ENCODE results near the gene FUT2. TPM values are rescaled to one million over a fixed set of nuclear protein-coding genes. Genes with fewer than 3 reads are reported as not detected.
"Not testable (repeated sequence)": the region's sequence is repeated elsewhere in the genome, so short reads cannot be mapped to it uniquely, and the experiment has no call there.

Gene FUT2
- total RNA-seq, 1 experiment from 2014 or later: not detected

- Histone ChIP-seq H3K4me2 (ENCODE audit: low read depth, low read length, poor library complexity, severe bottlenecking) (no peak overlapping the region), H3K9ac (ENCODE audit: low read length) (no peak overlapping the region), H3K4me3 (ENCODE audit: low read length) (no peak overlapping the region), H4K20me1 (ENCODE audit: insufficient read depth, low read depth, low read length) (no peaks in the 10 kb centered on the region), H3K36me3 (ENCODE audit: insufficient read depth, low read length) (no peaks in the 10 kb centered on the region), H3K9me3 (ENCODE audit: low read length) (no peaks in the 10 kb centered on the region), H2AFZ (ENCODE audit: low read length) (no peak overlapping the region), H3K27me3 (ENCODE audit: low read length) (no peaks in the 10 kb centered on the region), H3K79me2 (ENCODE audit: low read length) (no peaks in the 10 kb centered on the region), H3K27ac (ENCODE audit: low read length) (no peak overlapping the region), H3K4me1 (ENCODE audit: low read length) (peaks cover 5% of the 10 kb centered on the region), H3K9me2 (replicated peaks; ENCODE audit: insufficient read depth, low read length) (no peaks in the 10 kb centered on the region)
- DNase-seq: no peak
Observed at GRCh38 chr19:48656840-48657474, 38.8 kb upstream of the FUT2 start.

GRCh38 chr19:48657828-48658227 lies 37.9 kb upstream of the FUT2 start:
- not testable (repeated sequence) for H4K20me1 ChIP-seq (ENCODE audit: insufficient read depth, low read depth, low read length); H3K9me3 ChIP-seq (ENCODE audit: low read length); H3K27ac ChIP-seq (ENCODE audit: low read length); H3K4me1 ChIP-seq (ENCODE audit: low read length); H2AFZ ChIP-seq (ENCODE audit: low read length); H3K4me2 ChIP-seq (ENCODE audit: low read depth, low read length, poor library complexity, severe bottlenecking); H3K9me2 ChIP-seq (replicated peaks; ENCODE audit: insufficient read depth, low read length); H3K4me3 ChIP-seq (ENCODE audit: low read length); H3K36me3 ChIP-seq (ENCODE audit: insufficient read depth, low read length); DNase-seq; H3K27me3 ChIP-seq (ENCODE audit: low read length); H3K79me2 ChIP-seq (ENCODE audit: low read length); H3K9ac ChIP-seq (ENCODE audit: low read length)

DNA sequence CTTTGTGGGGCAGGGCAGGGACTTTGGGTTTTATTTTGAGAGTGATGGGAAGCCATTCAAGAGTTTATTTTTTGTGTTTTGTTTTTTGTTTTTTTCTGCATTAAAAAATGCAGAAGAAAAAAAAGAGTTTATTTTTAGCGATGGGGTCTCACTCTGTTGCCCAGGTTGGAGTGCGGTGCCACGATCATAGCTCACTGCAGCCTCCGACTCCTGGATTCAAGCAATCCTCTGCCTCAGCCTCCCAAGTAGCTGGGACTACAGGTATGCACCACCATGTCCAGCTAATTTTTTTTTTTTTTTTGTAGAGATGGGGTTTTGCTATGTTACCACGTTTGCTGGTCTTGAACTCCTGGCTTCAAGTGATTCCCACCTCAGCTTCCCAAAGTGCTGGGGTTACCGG lies 37.3 kb upstream of the FUT2 start:
- Histone ChIP-seq H3K27me3 (ENCODE audit: low read length) (no peaks in the 10 kb centered on the region), H3K9me2 (replicated peaks; ENCODE audit: insufficient read depth, low read length) (no peaks in the 10 kb centered on the region), H4K20me1 (ENCODE audit: insufficient read depth, low read depth, low read length) (no peaks in the 10 kb centered on the region), H3K9me3 (ENCODE audit: low read length) (no peaks in the 10 kb centered on the region), H3K79me2 (ENCODE audit: low read length) (no peaks in the 10 kb centered on the region), H3K9ac (ENCODE audit: low read length) (no peak overlapping the region), H3K4me2 (ENCODE audit: low read depth, low read length, poor library complexity, severe bottlenecking) (no peak overlapping the region), H3K4me3 (ENCODE audit: low read length) (no peak overlapping the region), H3K27ac (ENCODE audit: low read length) (no peak overlapping the region), H3K4me1 (ENCODE audit: low read length) (peaks cover 5% of the 10 kb centered on the region), H2AFZ (ENCODE audit: low read length) (no peak overlapping the region), H3K36me3 (ENCODE audit: insufficient read depth, low read length) (no peaks in the 10 kb centered on the region)
- no peak for DNase-seq

GRCh38 chr19:48659768-48660167 lies 36.0 kb upstream of the FUT2 start:
- Histone ChIP-seq H3K79me2 (ENCODE audit: low read length) (no peaks in the 10 kb centered on the region), H2AFZ (ENCODE audit: low read length) (no peak overlapping the region), H3K9ac (ENCODE audit: low read length) (no peak overlapping the region), H3K4me3 (ENCODE audit: low read length) (no peak overlapping the region), H3K9me2 (replicated peaks; ENCODE audit: insufficient read depth, low read length) (no peaks in the 10 kb centered on the region), H3K4me1 (ENCODE audit: low read length) (peaks cover 5% of the 10 kb centered on the region), H3K36me3 (ENCODE audit: insufficient read depth, low read length) (no peaks in the 10 kb centered on the region), H3K27ac (ENCODE audit: low read length) (no peak overlapping the region), H4K20me1 (ENCODE audit: insufficient read depth, low read depth, low read length) (no peaks in the 10 kb centered on the region), H3K27me3 (ENCODE audit: low read length) (no peaks in the 10 kb centered on the region), H3K9me3 (ENCODE audit: low read length) (no peaks in the 10 kb centered on the region), H3K4me2 (ENCODE audit: low read depth, low read length, poor library complexity, severe bottlenecking) (no peak overlapping the region)
- peak; percentile 79 for DNase-seq

- H3K9me2 ChIP-seq (replicated peaks; ENCODE audit: insufficient read depth, low read length): no peaks in the 10 kb centered on the region
- H3K27ac ChIP-seq (ENCODE audit: low read length): no peak overlapping the region
- no peaks in the 10 kb centered on the region for H3K9me3 ChIP-seq (ENCODE audit: low read length)
- H3K4me2 ChIP-seq (ENCODE audit: low read depth, low read length, poor library complexity, severe bottlenecking): peak overlapping the region; percentile 7
- DNase-seq: peak; percentile 96
- H3K4me1 ChIP-seq (ENCODE audit: low read length): peaks cover 5% of the 10 kb centered on the region
- no peaks in the 10 kb centered on the region for H3K36me3 ChIP-seq (ENCODE audit: insufficient read depth, low read length)
- H2AFZ ChIP-seq (ENCODE audit: low read length): peak overlapping the region; percentile 65
- H3K9ac ChIP-seq (ENCODE audit: low read length): peak overlapping the region; percentile 33; the same call in 1 of the 2 replicates
- peak overlapping the region; percentile 3; the same call in 1 of the 2 replicates for H3K4me3 ChIP-seq (ENCODE audit: low read length)
- H3K79me2 ChIP-seq (ENCODE audit: low read length): no peaks in the 10 kb centered on the region
- no peaks in the 10 kb centered on the region for H4K20me1 ChIP-seq (ENCODE audit: insufficient read depth, low read depth, low read length)
- no peaks in the 10 kb centered on the region for H3K27me3 ChIP-seq (ENCODE audit: low read length)
Observed at GRCh38 chr19:48660852-48661710, 34.7 kb upstream of the FUT2 start.

- Histone ChIP-seq H3K79me2 (ENCODE audit: low read length) (no peaks in the 10 kb centered on the region), H3K4me1 (ENCODE audit: low read length) (peaks cover 5% of the 10 kb centered on the region), H3K36me3 (ENCODE audit: insufficient read depth, low read length) (no peaks in the 10 kb centered on the region), H3K9me3 (ENCODE audit: low read length) (no peaks in the 10 kb centered on the region), H4K20me1 (ENCODE audit: insufficient read depth, low read depth, low read length) (no peaks in the 10 kb centered on the region), H3K4me3 (ENCODE audit: low read length) (no peak overlapping the region), H3K9ac (ENCODE audit: low read length) (no peak overlapping the region), H3K27me3 (ENCODE audit: low read length) (no peaks in the 10 kb centered on the region), H2AFZ (ENCODE audit: low read length) (no peak overlapping the region), H3K9me2 (replicated peaks; ENCODE audit: insufficient read depth, low read length) (no peaks in the 10 kb centered on the region), H3K27ac (ENCODE audit: low read length) (no peak overlapping the region), H3K4me2 (ENCODE audit: low read depth, low read length, poor library complexity, severe bottlenecking) (no peak overlapping the region)
- DNase-seq: no peak
Observed at GRCh38 chr19:48661711-48662090, 34.1 kb upstream of the FUT2 start.

GRCh38 chr19:48663667-48664066 lies 32.1 kb upstream of the FUT2 start:
- H3K9me3 ChIP-seq (ENCODE audit: low read length): no peaks in the 10 kb centered on the region
- DNase-seq: no peak
- H3K27me3 ChIP-seq (ENCODE audit: low read length): no peaks in the 10 kb centered on the region
- H3K4me3 ChIP-seq (ENCODE audit: low read length): no peak overlapping the region
- no peaks in the 10 kb centered on the region for H3K9me2 ChIP-seq (replicated peaks; ENCODE audit: insufficient read depth, low read length)
- H3K9ac ChIP-seq (ENCODE audit: low read length): no peak overlapping the region
- peaks cover 5% of the 10 kb centered on the region for H3K4me1 ChIP-seq (ENCODE audit: low read length)
- no peak overlapping the region for H2AFZ ChIP-seq (ENCODE audit: low read length)
- H3K27ac ChIP-seq (ENCODE audit: low read length): no peak overlapping the region
- H3K4me2 ChIP-seq (ENCODE audit: low read depth, low read length, poor library complexity, severe bottlenecking): no peak overlapping the region
- no peaks in the 10 kb centered on the region for H3K36me3 ChIP-seq (ENCODE audit: insufficient read depth, low read length)
- H3K79me2 ChIP-seq (ENCODE audit: low read length): no peaks in the 10 kb centered on the region
- no peaks in the 10 kb centered on the region for H4K20me1 ChIP-seq (ENCODE audit: insufficient read depth, low read depth, low read length)

DNA sequence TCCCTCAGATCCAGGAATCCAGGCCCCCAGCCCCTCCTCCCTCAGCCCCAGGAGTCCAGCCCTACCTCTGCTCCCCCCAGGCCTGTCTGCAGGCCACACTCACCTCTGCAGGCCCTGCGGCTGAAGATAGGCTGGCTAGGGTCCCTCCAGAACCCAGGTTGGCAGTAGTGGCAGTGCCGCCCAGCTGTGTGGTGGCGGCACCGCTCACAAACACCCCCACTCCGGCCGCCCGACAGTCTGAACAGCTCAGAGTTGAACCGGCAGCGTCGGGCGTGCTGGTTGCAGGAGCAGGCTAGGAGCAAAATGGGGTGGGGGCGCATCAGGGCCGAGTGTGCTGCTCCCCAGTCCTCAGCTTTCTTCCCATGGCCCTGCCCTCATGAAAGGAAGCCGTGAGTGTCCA lies 31.3 kb upstream of the FUT2 start:
- no peaks in the 10 kb centered on the region for H3K36me3 ChIP-seq (ENCODE audit: insufficient read depth, low read length)
- no peak overlapping the region for H3K27ac ChIP-seq (ENCODE audit: low read length)
- H3K4me2 ChIP-seq (ENCODE audit: low read depth, low read length, poor library complexity, severe bottlenecking): no peak overlapping the region
- no peak overlapping the region for H3K4me3 ChIP-seq (ENCODE audit: low read length)
- no peaks in the 10 kb centered on the region for H3K9me2 ChIP-seq (replicated peaks; ENCODE audit: insufficient read depth, low read length)
- no peaks in the 10 kb centered on the region for H4K20me1 ChIP-seq (ENCODE audit: insufficient read depth, low read depth, low read length)
- H3K9me3 ChIP-seq (ENCODE audit: low read length): no peaks in the 10 kb centered on the region; the same call in 1 of the 2 replicates
- no peaks in the 10 kb centered on the region for H3K79me2 ChIP-seq (ENCODE audit: low read length)
- no peaks in the 10 kb centered on the region for H3K27me3 ChIP-seq (ENCODE audit: low read length)
- peaks cover 5% of the 10 kb centered on the region for H3K4me1 ChIP-seq (ENCODE audit: low read length)
- no peak for DNase-seq
- no peak overlapping the region for H3K9ac ChIP-seq (ENCODE audit: low read length)
- no peak overlapping the region for H2AFZ ChIP-seq (ENCODE audit: low read length)

All from Karpas-422 (cell line).